ENCODE data around the gene FAM199X. TPM values are rescaled to one million over a fixed set of nuclear protein-coding genes. Genes with fewer than 3 reads are reported as not detected.

FAM199X gene
- total RNA-seq, 1 experiment from 2014 or later: 12.1 TPM

- H3K79me2 ChIP-seq (ENCODE audit: insufficient read depth, low read length): no peaks in the 10 kb centered on the region
- H3K36me3 Mint-ChIP-seq (ENCODE audit: insufficient read depth in 1 of 3, low read depth in 3 of 3): 0 out of 7 replicates have a peak, but pooled peaks cover 0 to 2% (median 0%) of the 10 kb centered on the region in 3 experiments
- H3K27ac ChIP-seq (ENCODE audit: insufficient read length, low read depth, low read length): no peak overlapping the region
- peaks cover 0 to 37% of the 10 kb centered on the region in 2 experiments; a peak in 2 of 5 replicates for H3K9me3 Mint-ChIP-seq
- WGBS (ENCODE audit: extremely low coverage, insufficient read length, low lambda C conversion rate): no CpG with 5 or more reads among the region's 1 CpG
- no peak overlapping the region for H4K8ac ChIP-seq (replicated peaks; ENCODE audit: insufficient read length, low read depth, low read length)
- no peak overlapping the region for H2AK5ac ChIP-seq (ENCODE audit: insufficient read length, low read length)
- H3K18ac ChIP-seq (ENCODE audit: insufficient read length, low read depth, low read length): no peak overlapping the region
- no peak overlapping the region for H3K14ac ChIP-seq (ENCODE audit: insufficient read depth, low read length)
- H2BK15ac ChIP-seq (ENCODE audit: low read depth, low read length): no peak overlapping the region
- no peak overlapping the region for H3K56ac ChIP-seq (ENCODE audit: insufficient read length, low read depth, low read length)
- no peak for TF ChIP-seq CTCF (conservative IDR thresholded peaks at IDR 0.05)
- no peaks in the 10 kb centered on the region for H3K23me2 ChIP-seq (ENCODE audit: insufficient read length, low read depth, low read length, poor library complexity, severe bottlenecking)
- no peaks in the 10 kb centered on the region; the same call in 1 of the 2 replicates for H3K4me1 ChIP-seq (ENCODE audit: insufficient read depth, low read length)
- no peak overlapping the region for H3K27ac Mint-ChIP-seq
- H2BK120ac ChIP-seq (ENCODE audit: low read depth, low read length, poor library complexity, severe bottlenecking): no peak overlapping the region
- no peak overlapping the region for H3K4me2 ChIP-seq (ENCODE audit: insufficient read depth, insufficient read length, low read length)
- H3K4me1 Mint-ChIP-seq: peaks cover 5 to 16% of the 10 kb centered on the region in 2 experiments; a peak in 3 of 4 replicates
- H3K27me3 Mint-ChIP-seq (ENCODE audit: low read depth): peaks cover 1% of the 10 kb centered on the region; the same call in 1 of the 2 replicates
- no peak overlapping the region for H2BK20ac ChIP-seq (ENCODE audit: low read depth, low read length, poor library complexity, severe bottlenecking)
- no peak overlapping the region for H2AFZ ChIP-seq (ENCODE audit: low read length)
- no peak overlapping the region for H2BK12ac ChIP-seq (ENCODE audit: insufficient read length, low read depth, low read length)
- H2BK5ac ChIP-seq (ENCODE audit: insufficient read length, low read length): no peak overlapping the region
- DNase-seq: no peak
- H3T11ph ChIP-seq (ENCODE audit: low read length): no peak overlapping the region
- H3K23ac ChIP-seq (ENCODE audit: insufficient read length, low read depth, low read length): no peak overlapping the region
- H4K91ac ChIP-seq (ENCODE audit: insufficient read length, low read depth, low read length): no peak overlapping the region
- no peaks in the 10 kb centered on the region for H4K20me1 ChIP-seq (ENCODE audit: control insufficient read depth, insufficient read depth, insufficient read length)
- H3K27me3 ChIP-seq (ENCODE audit: insufficient read depth, low read length): no peaks in the 10 kb centered on the region
- H3K79me1 ChIP-seq (ENCODE audit: insufficient read depth, low read depth, low read length, poor library complexity, severe bottlenecking): no peaks in the 10 kb centered on the region
- H4K5ac ChIP-seq (ENCODE audit: insufficient read length, low read depth, low read length): no peak overlapping the region
- H3K4ac ChIP-seq (ENCODE audit: low read depth, low read length): no peak overlapping the region
- H3K9me3 ChIP-seq (ENCODE audit: control insufficient read depth, low read depth, low read length): peaks cover 10% of the 10 kb centered on the region
- H3K9ac ChIP-seq (ENCODE audit: extremely low read depth, insufficient read length, low read length): no peak overlapping the region
- no peak overlapping the region for H3K4me3 Mint-ChIP-seq
Observed at GRCh38 chrX:104118765-104119164, 47.5 kb upstream of the FAM199X start.

Data from H9 (cell line).